ENCODE data around the gene RBM28. TPM values are rescaled to one million over a fixed set of nuclear protein-coding genes. Genes with fewer than 3 reads are reported as not detected.
A peak's percentile ranks its signal among the peaks of the same experiment; 100 is the strongest.

Gene RBM28
- total RNA-seq, 4 donors from 2014 or later: 14.4 to 226 (median 44.0) TPM

GRCh38 chr7:128353610-128354009 is 9.9 kb upstream of the RBM28 start:
- H3K9me3 ChIP-seq: no peaks in the 10 kb centered on the region
- intact Hi-C loops (cut with DNase I; ENCODE audit: low total_unique reads): no loop called here
- H3K4me3 ChIP-seq: no peak overlapping the region
- TF ChIP-seq POLR2A (IDR thresholded peaks at IDR 0.05) (no peak), CTCF (IDR thresholded peaks at IDR 0.05) (no peak)
- DNase-seq: no peak
- peaks cover 0 to 7% of the 10 kb centered on the region in 2 donors for H3K4me1 ChIP-seq
- H3K27ac ChIP-seq: no peak overlapping the region
- no peaks in the 10 kb centered on the region for H3K36me3 ChIP-seq
- H3K27me3 ChIP-seq: peaks cover 3 to 8% of the 10 kb centered on the region in 2 donors

GRCh38 chr7:128353189-128353588 is 9.5 kb upstream of the RBM28 start:
- Histone ChIP-seq H3K27ac (no peak overlapping the region), H3K27me3 (peaks cover 3 to 8% of the 10 kb centered on the region in 2 donors), H3K9me3 (no peaks in the 10 kb centered on the region), H3K36me3 (no peaks in the 10 kb centered on the region), H3K4me1 (peaks cover 0 to 7% of the 10 kb centered on the region in 2 donors), H3K4me3 (no peak overlapping the region)
- intact Hi-C loops (cut with DNase I; ENCODE audit: low total_unique reads): no loop called here
- DNase-seq: no peak
- TF ChIP-seq POLR2A (IDR thresholded peaks at IDR 0.05): no peak
- no peak for TF ChIP-seq CTCF (IDR thresholded peaks at IDR 0.05)

- intact Hi-C loops (cut with DNase I; ENCODE audit: low total_unique reads): no loop called here
- Histone ChIP-seq H3K27ac (no peak overlapping the region), H3K36me3 (no peaks in the 10 kb centered on the region), H3K27me3 (peaks cover 3 to 8% of the 10 kb centered on the region in 2 donors), H3K9me3 (no peaks in the 10 kb centered on the region), H3K4me1 (peaks cover 0 to 7% of the 10 kb centered on the region in 2 donors), H3K4me3 (no peak overlapping the region)
- no peak for TF ChIP-seq CTCF (IDR thresholded peaks at IDR 0.05)
- TF ChIP-seq POLR2A (IDR thresholded peaks at IDR 0.05): no peak
- DNase-seq: no peak
These were observed 8.9 kb upstream of the RBM28 start for GRCh38 chr7:128352636-128353035.

- H3K27ac ChIP-seq: no peak overlapping the region
- H3K9me3 ChIP-seq: no peaks in the 10 kb centered on the region
- H3K27me3 ChIP-seq: peaks cover 3 to 8% of the 10 kb centered on the region in 2 donors
- H3K4me1 ChIP-seq: peaks cover 0 to 7% of the 10 kb centered on the region in 2 donors
- H3K36me3 ChIP-seq: no peaks in the 10 kb centered on the region
- DNase-seq: peak in 1 of 2 donors; percentile 33
- intact Hi-C loops (cut with DNase I; ENCODE audit: low total_unique reads): no loop called here
- TF ChIP-seq POLR2A (IDR thresholded peaks at IDR 0.05) (no peak), CTCF (IDR thresholded peaks at IDR 0.05) (peak in 3 of 4 experiments; percentile 45 to 49 (median 48))
- no peak overlapping the region for H3K4me3 ChIP-seq
These were observed 8.4 kb upstream of the RBM28 start for GRCh38 chr7:128352153-128352537.

- H3K9me3 ChIP-seq: no peaks in the 10 kb centered on the region
- H3K4me1 ChIP-seq: peaks cover 0 to 7% of the 10 kb centered on the region in 2 donors
- TF ChIP-seq CTCF (IDR thresholded peaks at IDR 0.05): no peak
- no peak for TF ChIP-seq POLR2A (IDR thresholded peaks at IDR 0.05)
- intact Hi-C loops (cut with DNase I; ENCODE audit: low total_unique reads): no loop called here
- no peak overlapping the region for H3K27ac ChIP-seq
- H3K27me3 ChIP-seq: peaks cover 3 to 8% of the 10 kb centered on the region in 2 donors
- no peaks in the 10 kb centered on the region for H3K36me3 ChIP-seq
- H3K4me3 ChIP-seq: no peak overlapping the region
- DNase-seq: no peak
These were observed 7.8 kb upstream of the RBM28 start for GRCh38 chr7:128351296-128352152.
